ENCODE data around the gene METTL4. TPM values are rescaled to one million over a fixed set of nuclear protein-coding genes. Genes with fewer than 3 reads are reported as not detected.
"Not testable (repeated sequence)": the region's sequence is repeated elsewhere in the genome, so short reads cannot be mapped to it uniquely, and the experiment has no call there.

METTL4 gene
- polyA plus RNA-seq, 2 donors: 3.8 to 5.1 TPM

DNA sequence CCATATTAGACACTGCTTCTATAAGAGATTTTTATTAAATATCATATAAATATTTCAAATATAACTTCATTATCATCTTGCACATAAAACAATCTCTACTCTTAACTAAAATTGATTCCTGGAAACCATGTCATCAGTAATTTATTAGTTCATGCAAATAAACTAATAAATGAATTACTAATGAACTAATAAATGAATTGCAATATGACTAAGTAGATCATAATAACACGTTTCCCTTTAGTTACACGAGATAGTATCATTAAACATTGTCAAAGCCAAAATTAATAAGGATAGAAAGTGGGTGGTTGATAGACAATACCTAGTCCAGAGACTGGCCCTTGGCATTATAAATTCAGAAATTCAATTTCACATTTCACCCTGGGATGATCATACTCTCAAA is 26.1 kb downstream of the METTL4 start:
- WGBS, 2 donors: 56 to 62% methylated on average over 2 of the region's 2 CpGs
- Histone ChIP-seq H3K4me1 (ENCODE audit: control insufficient read depth in 2 of 2, insufficient read depth in 2 of 2, low read length in 1 of 2) (no peaks in the 10 kb centered on the region), H3K9me3 (ENCODE audit: control insufficient read depth in 2 of 2, insufficient read depth in 1 of 2, low read depth in 1 of 2, low read length in 1 of 2) (no peaks in the 10 kb centered on the region), H3K4me3 (ENCODE audit: low read depth in 1 of 2, low read length in 2 of 2) (no peak overlapping the region), H3K36me3 (ENCODE audit: control insufficient read depth in 2 of 2, insufficient read depth in 2 of 2, low read length in 1 of 2) (no peaks in the 10 kb centered on the region), H3K27me3 (ENCODE audit: control insufficient read depth in 1 of 2, insufficient read depth in 2 of 2, low read length in 2 of 2) (no peaks in the 10 kb centered on the region), H3K27ac (ENCODE audit: low read depth in 2 of 2, low read length in 1 of 2) (no peak overlapping the region)

DNA sequence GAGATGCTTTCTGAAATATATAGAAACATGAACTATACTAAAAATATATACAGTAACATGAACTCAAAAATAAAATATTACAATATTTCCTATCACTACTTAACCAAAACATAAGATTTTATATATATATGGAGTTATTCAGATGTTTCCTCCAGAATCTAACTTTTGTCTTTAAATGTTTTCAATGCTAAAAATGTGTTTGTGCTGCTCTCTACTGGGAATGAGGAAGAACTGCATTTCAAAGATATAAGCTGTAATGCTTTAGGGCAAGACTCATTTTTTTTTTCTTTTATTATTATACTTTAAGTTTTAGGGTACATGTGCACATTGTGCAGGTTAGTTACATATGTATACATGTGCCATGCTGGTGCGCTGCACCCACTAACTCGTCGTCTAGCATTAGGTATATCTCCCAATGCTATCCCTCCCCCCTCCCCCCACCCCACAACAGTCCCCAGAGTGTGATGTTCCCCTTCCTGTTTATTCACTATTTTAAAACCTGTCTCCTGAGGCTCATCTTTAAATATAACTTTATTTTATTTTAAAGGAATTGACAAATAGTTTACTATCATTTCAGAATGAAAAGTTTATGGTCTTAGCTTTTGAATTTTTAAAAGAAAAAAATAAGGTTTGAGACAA is 29.3 kb downstream of the METTL4 start:
- no CpG with 5 or more reads among the region's 3 CpGs for WGBS, 2 donors
- not testable (repeated sequence) for H3K4me3 ChIP-seq (ENCODE audit: low read depth in 1 of 2, low read length in 2 of 2); H3K36me3 ChIP-seq (ENCODE audit: control insufficient read depth in 2 of 2, insufficient read depth in 2 of 2, low read length in 1 of 2); H3K27me3 ChIP-seq (ENCODE audit: control insufficient read depth in 1 of 2, insufficient read depth in 2 of 2, low read length in 2 of 2); H3K27ac ChIP-seq (ENCODE audit: low read depth in 2 of 2, low read length in 1 of 2); H3K9me3 ChIP-seq (ENCODE audit: control insufficient read depth in 2 of 2, insufficient read depth in 1 of 2, low read depth in 1 of 2, low read length in 1 of 2); H3K4me1 ChIP-seq (ENCODE audit: control insufficient read depth in 2 of 2, insufficient read depth in 2 of 2, low read length in 1 of 2)

DNA sequence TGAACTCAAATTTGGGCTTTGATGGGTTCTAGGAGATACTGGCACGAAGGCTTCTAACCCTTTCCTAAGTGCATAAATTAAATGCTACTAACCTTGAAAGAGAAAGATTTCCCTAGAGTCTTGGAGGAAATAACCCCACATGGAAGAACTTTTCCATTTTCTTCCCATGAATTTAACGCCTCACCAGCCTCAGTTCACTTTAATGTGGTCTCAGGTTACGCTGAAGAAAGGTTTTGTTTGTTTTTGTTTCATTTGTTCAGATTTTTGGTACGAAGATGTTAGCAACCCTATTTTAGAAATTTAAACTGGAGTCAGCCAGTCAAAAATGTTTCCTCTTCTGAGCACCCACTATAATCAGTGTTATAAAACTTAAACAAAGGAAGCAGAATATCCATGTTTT is 30.7 kb downstream of the METTL4 start:
- Histone ChIP-seq H3K27ac (ENCODE audit: low read depth in 2 of 2, low read length in 1 of 2) (no peak overlapping the region), H3K4me3 (ENCODE audit: low read depth in 1 of 2, low read length in 2 of 2) (no peak overlapping the region), H3K36me3 (ENCODE audit: control insufficient read depth in 2 of 2, insufficient read depth in 2 of 2, low read length in 1 of 2) (peaks cover 0 to 2% of the 10 kb centered on the region in 2 donors), H3K27me3 (ENCODE audit: control insufficient read depth in 1 of 2, insufficient read depth in 2 of 2, low read length in 2 of 2) (no peaks in the 10 kb centered on the region), H3K9me3 (ENCODE audit: control insufficient read depth in 2 of 2, insufficient read depth in 1 of 2, low read depth in 1 of 2, low read length in 1 of 2) (no peaks in the 10 kb centered on the region), H3K4me1 (ENCODE audit: control insufficient read depth in 2 of 2, insufficient read depth in 2 of 2, low read length in 1 of 2) (no peaks in the 10 kb centered on the region)
- 79 to 85% methylated on average over 4 of the region's 4 CpGs for WGBS, 2 donors

DNA sequence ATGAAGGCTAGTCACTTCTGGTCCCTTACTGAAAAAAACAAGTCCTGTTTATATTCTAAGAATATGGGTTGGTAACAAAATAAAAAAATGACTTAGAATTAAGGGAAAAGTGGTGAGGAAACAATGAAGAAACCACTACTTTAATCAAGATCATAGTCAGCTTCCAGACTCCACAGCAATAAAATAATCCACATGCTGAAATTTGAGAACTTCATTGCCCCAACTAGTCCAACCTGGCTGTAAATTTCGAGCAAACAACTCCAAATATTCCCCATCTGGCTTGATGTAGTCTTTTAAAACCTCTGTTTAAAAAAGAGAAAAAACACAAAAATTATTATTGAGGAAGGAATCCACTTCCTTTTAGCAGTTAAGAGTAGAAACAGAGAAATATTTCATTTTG is 32.5 kb downstream of the METTL4 start:
- peaks cover 0 to 4% of the 10 kb centered on the region in 2 donors for H3K36me3 ChIP-seq (ENCODE audit: control insufficient read depth in 2 of 2, insufficient read depth in 2 of 2, low read length in 1 of 2)
- no peaks in the 10 kb centered on the region for H3K9me3 ChIP-seq (ENCODE audit: control insufficient read depth in 2 of 2, insufficient read depth in 1 of 2, low read depth in 1 of 2, low read length in 1 of 2)
- no peak overlapping the region for H3K4me3 ChIP-seq (ENCODE audit: low read depth in 1 of 2, low read length in 2 of 2)
- no peaks in the 10 kb centered on the region for H3K4me1 ChIP-seq (ENCODE audit: control insufficient read depth in 2 of 2, insufficient read depth in 2 of 2, low read length in 1 of 2)
- H3K27me3 ChIP-seq (ENCODE audit: control insufficient read depth in 1 of 2, insufficient read depth in 2 of 2, low read length in 2 of 2): no peaks in the 10 kb centered on the region
- WGBS, 2 donors: 53 to 54% methylated on average over 1 of the region's 1 CpG
- H3K27ac ChIP-seq (ENCODE audit: low read depth in 2 of 2, low read length in 1 of 2): no peak overlapping the region

DNA sequence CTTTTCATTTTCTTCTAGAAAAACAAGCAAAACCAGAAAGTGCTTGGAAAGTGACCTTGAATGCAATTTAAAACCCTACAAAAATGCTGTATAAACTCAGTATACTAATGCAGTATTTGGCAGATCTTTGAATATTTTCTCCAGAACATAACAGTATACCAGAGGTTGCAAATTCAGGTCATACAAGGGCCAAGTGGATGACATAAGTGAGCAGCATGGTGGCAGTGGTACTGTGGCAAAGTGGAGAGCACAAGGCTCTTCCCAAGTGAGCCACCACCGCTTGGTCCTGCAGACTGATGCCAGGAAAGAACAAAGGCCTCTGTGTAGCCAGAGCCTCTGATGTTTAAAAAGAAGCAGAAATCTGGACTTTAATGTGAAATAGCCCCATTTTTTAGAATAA is 33.1 kb downstream of the METTL4 start:
- no peaks in the 10 kb centered on the region for H3K9me3 ChIP-seq (ENCODE audit: control insufficient read depth in 2 of 2, insufficient read depth in 1 of 2, low read depth in 1 of 2, low read length in 1 of 2)
- H3K27me3 ChIP-seq (ENCODE audit: control insufficient read depth in 1 of 2, insufficient read depth in 2 of 2, low read length in 2 of 2): no peaks in the 10 kb centered on the region
- H3K36me3 ChIP-seq (ENCODE audit: control insufficient read depth in 2 of 2, insufficient read depth in 2 of 2, low read length in 1 of 2): peaks cover 0 to 4% of the 10 kb centered on the region in 2 donors
- 84 to 88% methylated on average over 1 of the region's 1 CpG for WGBS, 2 donors
- no peaks in the 10 kb centered on the region for H3K4me1 ChIP-seq (ENCODE audit: control insufficient read depth in 2 of 2, insufficient read depth in 2 of 2, low read length in 1 of 2)
- no peak overlapping the region for H3K4me3 ChIP-seq (ENCODE audit: low read depth in 1 of 2, low read length in 2 of 2)
- H3K27ac ChIP-seq (ENCODE audit: low read depth in 2 of 2, low read length in 1 of 2): no peak overlapping the region

DNA sequence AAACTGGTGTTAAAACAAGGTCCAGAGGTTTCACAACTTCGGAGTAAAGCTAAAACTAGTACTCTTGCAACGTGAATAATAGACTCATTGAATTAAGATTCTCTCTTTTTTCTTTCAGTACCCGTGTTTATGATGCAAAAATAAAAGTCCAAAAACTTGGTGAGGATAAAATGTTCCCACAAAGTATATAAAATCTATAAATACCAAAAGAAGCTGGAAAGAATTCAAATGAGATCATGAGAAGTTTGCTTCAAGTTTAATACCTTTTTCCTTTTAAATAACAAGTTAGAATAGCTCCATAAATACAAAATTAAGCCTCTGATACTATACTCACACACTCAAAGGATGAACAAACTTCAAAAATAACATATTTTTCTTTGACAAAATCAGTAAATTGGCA is 34.0 kb downstream of the METTL4 start:
- no peaks in the 10 kb centered on the region for H3K27me3 ChIP-seq (ENCODE audit: control insufficient read depth in 1 of 2, insufficient read depth in 2 of 2, low read length in 2 of 2)
- H3K4me3 ChIP-seq (ENCODE audit: low read depth in 1 of 2, low read length in 2 of 2): no peak overlapping the region
- peaks cover 0 to 4% of the 10 kb centered on the region in 2 donors for H3K36me3 ChIP-seq (ENCODE audit: control insufficient read depth in 2 of 2, insufficient read depth in 2 of 2, low read length in 1 of 2)
- H3K4me1 ChIP-seq (ENCODE audit: control insufficient read depth in 2 of 2, insufficient read depth in 2 of 2, low read length in 1 of 2): no peaks in the 10 kb centered on the region
- no peak overlapping the region for H3K27ac ChIP-seq (ENCODE audit: low read depth in 2 of 2, low read length in 1 of 2)
- H3K9me3 ChIP-seq (ENCODE audit: control insufficient read depth in 2 of 2, insufficient read depth in 1 of 2, low read depth in 1 of 2, low read length in 1 of 2): no peaks in the 10 kb centered on the region
- WGBS, 2 donors: 48 to 51% methylated on average over 3 of the region's 3 CpGs

DNA sequence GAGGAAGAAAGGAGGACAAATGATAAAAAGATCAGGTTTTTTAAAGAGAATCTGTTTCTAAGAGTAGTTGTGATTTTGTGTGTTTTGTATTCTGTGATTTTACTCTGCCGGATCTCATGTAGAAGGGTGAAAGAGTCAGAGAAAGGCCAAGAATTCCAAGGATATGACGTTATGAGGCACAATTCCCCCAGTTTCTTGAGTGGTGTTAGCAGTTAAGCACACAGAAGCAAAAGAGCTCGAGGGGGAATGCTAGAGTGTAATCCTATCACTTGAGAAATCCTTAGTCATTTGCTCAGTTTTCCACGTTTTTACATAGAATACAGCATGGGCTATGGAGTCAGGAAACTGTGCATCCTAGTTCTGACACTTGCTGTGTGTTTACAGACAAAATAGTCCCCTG is 34.8 kb downstream of the METTL4 start:
- H3K9me3 ChIP-seq (ENCODE audit: control insufficient read depth in 2 of 2, insufficient read depth in 1 of 2, low read depth in 1 of 2, low read length in 1 of 2): no peaks in the 10 kb centered on the region
- H3K4me1 ChIP-seq (ENCODE audit: control insufficient read depth in 2 of 2, insufficient read depth in 2 of 2, low read length in 1 of 2): no peaks in the 10 kb centered on the region
- H3K4me3 ChIP-seq (ENCODE audit: low read depth in 1 of 2, low read length in 2 of 2): no peak overlapping the region
- H3K36me3 ChIP-seq (ENCODE audit: control insufficient read depth in 2 of 2, insufficient read depth in 2 of 2, low read length in 1 of 2): peaks cover 0 to 4% of the 10 kb centered on the region in 2 donors
- H3K27me3 ChIP-seq (ENCODE audit: control insufficient read depth in 1 of 2, insufficient read depth in 2 of 2, low read length in 2 of 2): no peaks in the 10 kb centered on the region
- 70 to 72% methylated on average over 4 of the region's 4 CpGs for WGBS, 2 donors
- no peak overlapping the region for H3K27ac ChIP-seq (ENCODE audit: low read depth in 2 of 2, low read length in 1 of 2)

DNA sequence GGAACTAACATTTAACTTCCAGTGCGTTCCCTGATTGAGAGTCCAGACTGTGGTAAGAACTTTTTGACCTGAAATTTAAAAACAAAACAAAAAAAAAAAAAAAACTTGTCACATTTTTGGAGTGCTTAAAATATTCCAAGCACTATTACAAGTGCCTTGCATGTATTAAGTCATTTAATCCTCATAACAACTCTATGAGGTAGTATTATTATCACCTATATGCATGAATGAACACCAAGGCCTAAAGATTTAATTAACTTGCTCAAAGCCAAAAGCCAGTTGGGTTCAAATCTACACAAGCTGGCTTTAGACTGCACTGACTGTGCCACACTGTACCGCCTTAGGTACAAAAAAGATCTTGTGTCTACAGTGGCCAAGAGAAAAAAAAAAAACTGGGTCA is 35.2 kb downstream of the METTL4 start:
- Histone ChIP-seq H3K4me3 (ENCODE audit: low read depth in 1 of 2, low read length in 2 of 2) (no peak overlapping the region), H3K4me1 (ENCODE audit: control insufficient read depth in 2 of 2, insufficient read depth in 2 of 2, low read length in 1 of 2) (no peaks in the 10 kb centered on the region), H3K36me3 (ENCODE audit: control insufficient read depth in 2 of 2, insufficient read depth in 2 of 2, low read length in 1 of 2) (peaks cover 0 to 4% of the 10 kb centered on the region in 2 donors), H3K9me3 (ENCODE audit: control insufficient read depth in 2 of 2, insufficient read depth in 1 of 2, low read depth in 1 of 2, low read length in 1 of 2) (no peaks in the 10 kb centered on the region), H3K27ac (ENCODE audit: low read depth in 2 of 2, low read length in 1 of 2) (no peak overlapping the region), H3K27me3 (ENCODE audit: control insufficient read depth in 1 of 2, insufficient read depth in 2 of 2, low read length in 2 of 2) (no peaks in the 10 kb centered on the region)
- 67 to 72% methylated on average over 2 of the region's 2 CpGs for WGBS, 2 donors

DNA sequence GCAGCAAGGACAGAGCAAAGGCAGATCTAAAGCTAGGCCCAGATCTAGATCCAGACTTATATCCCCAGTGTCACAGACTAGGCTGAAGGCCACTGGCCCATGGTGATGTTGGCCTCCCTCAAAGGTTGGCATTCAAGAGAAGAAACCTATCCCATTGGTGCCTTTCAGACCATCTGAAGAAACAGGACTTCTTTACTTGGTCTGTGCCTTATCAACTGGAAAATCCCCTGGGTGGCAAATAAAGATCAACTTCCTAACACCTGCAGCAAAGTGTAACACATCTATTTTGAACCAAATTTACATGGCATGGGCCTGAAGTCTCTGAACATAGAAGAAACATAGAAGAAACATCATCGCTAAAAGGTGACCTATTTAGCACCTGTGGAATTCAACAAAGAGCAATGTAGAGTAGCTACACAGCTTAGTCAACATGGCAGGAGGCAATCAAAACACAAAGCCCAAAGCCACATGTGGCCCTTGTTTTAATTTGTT is 35.8 kb downstream of the METTL4 start:
- no peaks in the 10 kb centered on the region for H3K4me1 ChIP-seq (ENCODE audit: control insufficient read depth in 2 of 2, insufficient read depth in 2 of 2, low read length in 1 of 2)
- H3K9me3 ChIP-seq (ENCODE audit: control insufficient read depth in 2 of 2, insufficient read depth in 1 of 2, low read depth in 1 of 2, low read length in 1 of 2): no peaks in the 10 kb centered on the region
- 90 to 99% methylated on average over 1 of the region's 1 CpG for WGBS, 2 donors
- peaks cover 0 to 4% of the 10 kb centered on the region in 2 donors for H3K36me3 ChIP-seq (ENCODE audit: control insufficient read depth in 2 of 2, insufficient read depth in 2 of 2, low read length in 1 of 2)
- no peak overlapping the region for H3K27ac ChIP-seq (ENCODE audit: low read depth in 2 of 2, low read length in 1 of 2)
- H3K4me3 ChIP-seq (ENCODE audit: low read depth in 1 of 2, low read length in 2 of 2): no peak overlapping the region
- no peaks in the 10 kb centered on the region for H3K27me3 ChIP-seq (ENCODE audit: control insufficient read depth in 1 of 2, insufficient read depth in 2 of 2, low read length in 2 of 2)

DNA sequence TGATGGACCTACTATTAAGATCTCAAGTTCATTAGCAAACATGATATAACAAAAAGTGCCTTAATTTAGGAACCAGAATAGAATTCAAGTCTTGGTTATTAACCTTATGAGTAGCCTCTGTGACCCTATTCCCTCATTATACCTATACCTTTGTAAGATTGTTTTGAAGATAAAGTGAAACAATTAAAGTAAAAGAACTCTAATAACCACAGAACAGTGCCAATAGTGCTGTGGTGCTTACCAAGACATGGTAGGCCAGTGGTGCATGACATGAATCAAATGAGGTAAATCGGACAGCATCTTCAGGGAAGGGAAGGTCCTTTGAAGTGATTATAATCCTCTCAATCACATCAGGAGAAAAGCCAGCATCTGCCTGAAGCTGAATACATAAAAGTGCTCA is 36.4 kb downstream of the METTL4 start:
- H3K27me3 ChIP-seq (ENCODE audit: control insufficient read depth in 1 of 2, insufficient read depth in 2 of 2, low read length in 2 of 2): no peaks in the 10 kb centered on the region
- no peak overlapping the region for H3K4me3 ChIP-seq (ENCODE audit: low read depth in 1 of 2, low read length in 2 of 2)
- H3K9me3 ChIP-seq (ENCODE audit: control insufficient read depth in 2 of 2, insufficient read depth in 1 of 2, low read depth in 1 of 2, low read length in 1 of 2): no peaks in the 10 kb centered on the region
- no peak overlapping the region for H3K27ac ChIP-seq (ENCODE audit: low read depth in 2 of 2, low read length in 1 of 2)
- 94 to 97% methylated on average over 1 of the region's 1 CpG for WGBS, 2 donors
- H3K4me1 ChIP-seq (ENCODE audit: control insufficient read depth in 2 of 2, insufficient read depth in 2 of 2, low read length in 1 of 2): no peaks in the 10 kb centered on the region
- peaks cover 0 to 4% of the 10 kb centered on the region in 2 donors for H3K36me3 ChIP-seq (ENCODE audit: control insufficient read depth in 2 of 2, insufficient read depth in 2 of 2, low read length in 1 of 2)

All from esophagus (tissue), 2 donors.